Activated naive CD4-positive, alpha-beta T cell (primary cell): ENCODE measurements around the gene MT2A.
"Not testable (repeated sequence)": the region's sequence is repeated elsewhere in the genome, so short reads cannot be mapped to it uniquely, and the experiment has no call there.

Source experiments
- DNase-seq, 4 experiments: peaks; one replicate each; lab custom pipeline; 2025; lab: John Stamatoyannopoulos, UW

The MT2A gene

GRCh38 chr16:56608043-56608875 lies at the start of gene MT2A:
MT2A (plus strand) TSS chr16:56608584; CDS start chr16:56608656, 72 bp downstream.
- peak; percentile 52 to 82 (median 65) for DNase-seq

GRCh38 chr16:56559109-56559508 lies 49.3 kb upstream of the MT2A start:
- no peak for DNase-seq

- no peak for DNase-seq
Measured at GRCh38 chr16:56560447-56560846, 47.9 kb upstream of the MT2A start.

- DNase-seq = no peak
Measured at GRCh38 chr16:56561126-56561525, 47.3 kb upstream of the MT2A start.

GRCh38 chr16:56564793-56565477 lies 43.4 kb upstream of the MT2A start, which contains the start of gene MT4:
MT4 (plus strand) TSS chr16:56565073; CDS start chr16:56565129, 56 bp downstream.
- no peak for DNase-seq

- DNase-seq = no peak
Measured at GRCh38 chr16:56569971-56570370, 38.4 kb upstream of the MT2A start.

- no peak for DNase-seq
Measured at GRCh38 chr16:56571525-56571924, 36.9 kb upstream of the MT2A start.

- no peak for DNase-seq
Measured at GRCh38 chr16:56574625-56575024, 33.8 kb upstream of the MT2A start.

- peak; percentile 64 to 80 (median 70) for DNase-seq
Measured at GRCh38 chr16:56576585-56577299, 31.6 kb upstream of the MT2A start.

- DNase-seq = no peak
Measured at GRCh38 chr16:56577300-56577625, 31.1 kb upstream of the MT2A start.

GRCh38 chr16:56580391-56581048 lies 27.9 kb upstream of the MT2A start:
- DNase-seq = no peak

GRCh38 chr16:56582911-56583310 lies 25.5 kb upstream of the MT2A start:
- not testable (repeated sequence) for DNase-seq

GRCh38 chr16:56583351-56584168 lies 24.8 kb upstream of the MT2A start:
- no peak for DNase-seq

- DNase-seq = no peak
Measured at GRCh38 chr16:56584276-56584675, 24.1 kb upstream of the MT2A start.

GRCh38 chr16:56588781-56589140 lies 19.6 kb upstream of the MT2A start:
- DNase-seq = no peak

GRCh38 chr16:56589141-56590039 lies 19.0 kb upstream of the MT2A start, which contains the start of gene MT3:
MT3 (plus strand) TSS chr16:56589528; CDS start chr16:56589591, 63 bp downstream.
- peak in 1 of 4 experiments; percentile 25 for DNase-seq

- no peak for DNase-seq
Measured at GRCh38 chr16:56591377-56592060, 16.9 kb upstream of the MT2A start.

GRCh38 chr16:56593573-56594291 lies 14.7 kb upstream of the MT2A start:
- no peak for DNase-seq

GRCh38 chr16:56594292-56594619 lies 14.1 kb upstream of the MT2A start:
- no peak for DNase-seq
